HG03064 (cell line): ENCODE results near the gene MYO9A.
"Not testable (repeated sequence)": the region's sequence is repeated elsewhere in the genome, so short reads cannot be mapped to it uniquely, and the experiment has no call there.

Source experiments
- ATAC-seq: cut with Tn5 transposase; IDR thresholded peaks from one replicate; pipeline ENCODE4 v1.9.1; 2021; ENCODE audit warnings: low read depth; ENCODE audit not compliant: unreplicated experiment

MYO9A gene

DNA sequence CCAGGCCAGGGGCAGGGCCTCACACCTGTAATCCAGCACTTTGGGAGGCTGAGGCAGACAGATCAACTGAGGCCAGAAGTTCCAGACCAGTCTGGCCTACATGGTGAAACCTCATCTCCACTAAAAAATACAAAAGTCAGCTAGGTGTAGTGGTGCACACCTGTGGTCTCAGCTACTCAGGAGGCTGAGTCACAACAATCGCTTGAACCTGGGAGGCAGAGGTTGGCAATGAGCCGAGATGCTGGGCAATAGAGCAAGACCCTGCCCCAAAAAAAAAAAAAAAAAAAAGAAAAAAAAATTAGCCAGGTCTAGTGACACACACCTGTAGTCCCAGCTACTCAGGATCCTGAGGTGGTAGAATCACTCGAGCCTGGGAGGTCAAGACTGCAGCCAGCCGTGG lies 18.8 kb downstream of the MYO9A start:
- ATAC-seq = no peak

DNA sequence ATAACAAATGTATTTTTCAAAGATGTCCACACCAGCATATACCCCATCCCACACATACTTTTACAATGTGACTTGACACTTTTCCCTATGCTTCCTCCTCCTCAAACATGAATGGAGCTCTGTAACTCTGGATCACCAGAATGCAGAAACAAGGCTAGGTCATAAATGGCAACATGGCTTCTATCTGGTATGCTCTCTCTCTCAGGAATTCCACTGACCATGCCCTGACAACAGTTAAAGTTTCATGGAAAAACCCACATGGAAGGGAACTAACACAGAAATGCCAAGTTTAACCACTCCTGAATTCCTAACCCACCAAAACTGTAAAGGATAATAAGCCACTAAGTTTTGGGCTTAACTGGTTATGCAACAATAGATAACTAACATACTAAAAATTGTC lies 19.9 kb downstream of the MYO9A start:
- ATAC-seq = no peak

DNA sequence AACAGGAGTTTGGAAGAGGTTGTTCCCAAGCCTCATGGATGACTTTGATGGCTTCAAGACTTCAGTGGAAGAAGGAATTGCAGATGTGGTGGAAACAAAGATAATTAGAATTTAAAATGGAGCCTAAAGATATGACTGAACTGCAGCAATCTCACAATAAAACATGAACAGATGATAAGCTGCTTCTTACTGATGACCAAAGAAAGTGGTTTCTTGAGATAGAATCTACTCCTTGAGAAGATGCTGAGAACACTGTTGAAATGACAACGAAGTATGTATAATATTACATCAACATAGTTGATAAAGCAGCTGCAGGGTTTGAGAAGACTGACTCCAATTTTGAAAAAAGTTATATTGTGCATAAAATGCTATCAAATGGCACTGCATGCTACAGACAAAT lies 21.2 kb downstream of the MYO9A start:
- ATAC-seq = no peak

DNA sequence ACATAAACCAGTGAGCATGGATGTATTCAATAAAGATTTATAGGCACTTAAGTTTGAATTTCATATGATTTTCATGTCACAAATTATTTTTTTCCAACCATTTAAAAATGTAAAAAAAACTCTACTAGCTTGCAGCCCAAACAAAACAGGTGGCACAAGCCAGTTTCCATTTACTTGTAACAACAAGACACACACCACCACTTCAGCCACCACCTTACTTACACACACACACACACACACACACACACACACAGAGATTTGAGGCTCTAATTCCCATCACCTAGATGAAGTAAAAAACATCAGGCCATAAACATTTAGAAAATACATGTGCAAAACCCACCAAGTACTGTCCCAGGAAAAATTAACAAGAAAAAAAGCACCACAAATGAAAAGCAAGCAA lies 25.3 kb downstream of the MYO9A start:
- ATAC-seq = no peak

DNA sequence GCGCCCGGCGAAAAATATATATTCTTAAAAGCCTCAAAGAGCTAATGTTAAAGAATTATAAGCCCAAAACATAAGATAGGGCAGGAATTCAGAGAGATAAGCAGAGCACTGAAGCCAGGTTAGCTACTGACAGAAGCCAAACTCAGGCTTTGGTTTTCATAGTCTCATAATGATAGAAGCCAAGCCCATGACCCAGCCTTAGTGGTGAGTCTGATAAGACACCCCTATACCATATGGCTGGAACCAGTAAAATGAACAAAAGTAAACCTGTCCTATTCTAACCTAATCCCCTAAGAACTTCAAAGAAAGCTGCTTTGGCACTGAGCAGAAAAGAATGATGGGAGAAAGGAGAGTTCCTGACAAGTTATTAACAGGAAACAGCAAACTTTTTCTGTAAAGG lies 25.9 kb downstream of the MYO9A start:
- ATAC-seq = no peak

DNA sequence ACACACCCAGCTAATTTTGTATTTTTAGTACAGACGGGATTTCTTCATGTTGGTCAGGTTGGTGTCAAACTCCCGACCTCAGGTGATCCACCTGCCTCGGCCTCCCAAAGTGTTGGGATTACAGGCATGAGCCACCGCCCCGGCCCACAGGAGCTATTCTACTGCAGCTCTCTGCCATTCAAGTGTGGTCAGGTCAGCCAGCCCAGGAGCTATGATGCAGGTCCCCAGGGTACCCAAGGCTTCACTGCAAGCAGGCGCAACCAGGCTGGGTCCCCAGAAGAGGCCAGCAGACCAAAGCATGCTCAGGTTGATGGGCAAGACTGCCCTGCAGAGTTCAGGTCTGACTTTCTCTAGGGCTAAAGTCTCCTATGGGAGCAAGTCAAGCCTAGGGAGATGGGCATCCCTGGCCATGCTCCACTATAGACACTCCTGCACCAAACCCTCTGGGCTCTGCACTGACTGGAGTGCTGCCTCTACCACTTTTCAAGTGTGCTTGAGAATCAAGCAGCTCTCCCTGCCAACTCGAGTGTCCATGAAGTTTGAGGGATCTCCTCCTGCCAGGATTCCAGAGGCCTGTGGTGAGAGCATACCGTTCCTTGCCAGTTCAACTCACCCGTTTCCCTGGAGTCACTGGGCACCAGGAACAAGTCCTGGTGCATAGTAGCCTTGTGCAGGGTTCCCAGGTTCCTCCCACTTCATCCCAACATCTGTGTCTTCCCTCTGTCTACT lies 30.9 kb downstream of the MYO9A start:
- ATAC-seq = no peak

DNA sequence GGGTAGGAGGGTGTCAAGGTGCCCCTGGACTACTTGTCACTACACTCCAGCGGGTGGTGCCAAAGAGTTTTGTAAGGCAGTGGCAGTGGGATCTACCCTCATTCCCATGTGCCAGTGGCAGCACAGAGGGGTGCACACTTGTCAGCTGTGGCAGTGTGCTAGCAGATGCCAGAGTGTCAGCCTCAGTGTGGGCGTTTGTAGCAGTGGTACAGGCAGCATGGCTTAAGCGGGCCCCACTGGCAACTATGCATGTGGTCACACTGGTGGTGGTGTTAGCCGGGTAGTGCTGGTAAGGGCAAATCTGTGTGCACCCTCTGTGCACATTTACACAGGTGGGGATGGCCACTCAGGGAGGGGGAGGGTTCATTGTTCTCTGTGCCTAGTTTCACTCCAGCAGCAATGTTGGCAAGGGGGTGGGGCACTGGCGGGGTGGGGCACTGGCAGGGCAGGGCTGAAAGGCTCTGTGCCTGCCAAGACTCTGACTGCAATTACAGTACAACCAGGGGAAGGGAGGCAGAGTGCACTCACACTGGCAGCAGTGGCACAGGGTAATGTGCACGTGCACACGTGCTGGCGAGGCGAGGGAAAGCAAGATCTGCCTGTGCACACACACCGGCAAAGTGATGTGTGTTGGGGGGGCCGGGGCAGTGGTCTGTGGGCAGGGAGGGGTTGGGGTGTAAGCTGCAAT lies 31.8 kb downstream of the MYO9A start:
- ATAC-seq = no peak

DNA sequence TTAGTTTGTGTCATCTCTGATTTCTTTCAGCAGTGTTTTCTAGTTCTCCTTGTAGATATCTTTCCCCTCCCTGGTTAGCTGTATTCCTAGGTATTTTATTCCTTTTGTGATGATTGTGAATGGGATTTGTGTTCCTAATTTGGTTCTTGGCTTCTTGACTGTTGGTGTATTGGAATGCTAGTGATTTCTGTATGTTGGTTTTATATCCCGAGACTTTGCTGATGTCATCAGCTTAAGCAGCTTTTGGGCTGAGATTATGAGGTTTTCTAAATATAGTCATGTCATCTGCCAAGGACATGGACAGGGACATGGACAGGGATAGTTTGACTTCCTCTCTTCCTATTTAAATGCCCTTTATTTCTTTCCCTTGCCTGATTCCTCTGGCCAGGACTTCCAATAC lies 35.8 kb downstream of the MYO9A start:
- ATAC-seq = no peak

DNA sequence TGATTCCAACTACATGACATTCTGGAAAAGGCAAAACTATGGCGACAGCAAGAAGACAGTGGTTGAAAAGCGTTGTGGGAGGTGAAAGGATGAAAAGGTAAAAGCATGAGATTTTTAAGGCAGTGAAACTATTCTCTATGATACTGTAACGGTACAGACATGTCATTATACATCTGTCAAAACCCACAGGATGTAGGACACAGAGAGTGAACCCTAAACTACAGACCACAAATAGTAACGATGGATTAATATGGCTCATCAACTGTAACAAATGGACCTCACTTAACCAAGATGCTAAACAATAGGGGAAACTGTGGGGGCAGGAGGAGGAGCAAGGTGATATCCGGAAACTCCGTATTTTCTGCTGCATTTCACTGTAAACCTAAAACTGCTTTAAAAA lies 39.1 kb downstream of the MYO9A start:
- peak; percentile 95 for ATAC-seq

DNA sequence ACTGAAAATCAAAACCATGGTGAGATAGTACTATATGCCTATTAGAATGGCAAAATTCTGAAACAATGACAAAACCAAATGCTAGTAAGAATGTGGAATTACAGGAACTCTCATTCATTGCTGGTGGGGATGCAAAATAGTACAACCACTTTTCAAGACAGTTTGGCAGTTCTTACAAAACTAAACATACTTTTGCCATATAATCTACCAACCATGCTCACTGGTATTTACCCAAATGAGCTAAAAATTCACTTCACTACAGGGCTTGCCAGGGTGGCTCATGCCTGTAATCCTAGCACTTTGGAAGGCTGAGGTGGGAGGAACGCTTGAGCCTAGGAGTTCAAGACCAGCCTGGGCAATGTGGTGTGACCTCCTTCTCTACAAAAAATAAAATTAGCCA lies 40.0 kb downstream of the MYO9A start:
- no peak for ATAC-seq

DNA sequence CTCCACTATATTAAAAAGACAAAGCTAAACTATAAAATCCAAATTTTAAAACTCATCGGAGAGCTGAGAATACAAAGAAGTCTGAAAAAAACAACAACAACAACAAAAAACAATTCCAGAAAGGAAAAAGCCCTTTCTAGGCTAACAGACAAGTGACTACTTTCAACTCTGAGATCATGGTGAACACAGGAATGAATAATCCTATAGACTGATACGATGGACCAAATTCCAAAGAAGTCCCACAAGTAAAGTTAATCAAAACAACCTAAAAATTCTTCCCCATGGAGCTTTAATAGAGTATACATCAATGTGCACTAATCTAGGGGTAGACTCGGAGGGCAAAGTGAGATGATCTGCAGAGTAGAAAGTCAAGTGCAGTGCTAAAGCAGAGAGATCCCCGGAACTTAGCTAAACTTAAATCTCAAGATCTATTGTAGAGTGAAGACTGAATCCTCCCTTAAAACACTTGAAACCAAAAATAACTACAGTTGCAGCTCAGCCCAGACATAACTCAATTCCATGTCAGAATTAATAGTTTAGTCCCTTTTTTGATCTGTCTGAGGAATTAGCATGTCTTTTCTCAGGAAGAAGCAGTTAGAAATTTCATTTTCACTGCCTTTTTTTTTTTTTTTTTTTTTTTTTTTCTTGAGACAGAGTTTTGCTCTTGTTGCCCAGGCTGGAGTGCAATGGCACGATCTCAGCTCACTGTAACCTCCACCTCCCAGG lies 43.5 kb downstream of the MYO9A start:
- ATAC-seq = no peak

DNA sequence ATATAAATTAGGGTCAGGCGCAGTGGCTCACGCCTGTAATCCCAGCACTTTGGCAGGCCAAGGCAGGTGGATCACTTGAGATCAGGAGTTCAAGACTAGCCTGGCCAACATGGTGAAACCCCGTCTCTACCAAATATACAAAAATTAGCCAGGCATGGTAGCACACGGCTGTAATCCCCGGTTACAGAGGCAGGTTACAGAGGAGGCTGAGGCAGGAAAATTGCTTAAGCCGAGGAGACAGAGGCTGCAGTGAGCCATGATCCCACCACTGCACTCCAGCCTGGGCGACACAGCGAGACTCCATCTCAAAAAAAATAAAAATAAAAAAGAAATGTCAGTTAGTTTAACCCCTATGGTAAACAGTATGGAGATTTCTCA lies 46.5 kb downstream of the MYO9A start:
- ATAC-seq = not testable (repeated sequence)

DNA sequence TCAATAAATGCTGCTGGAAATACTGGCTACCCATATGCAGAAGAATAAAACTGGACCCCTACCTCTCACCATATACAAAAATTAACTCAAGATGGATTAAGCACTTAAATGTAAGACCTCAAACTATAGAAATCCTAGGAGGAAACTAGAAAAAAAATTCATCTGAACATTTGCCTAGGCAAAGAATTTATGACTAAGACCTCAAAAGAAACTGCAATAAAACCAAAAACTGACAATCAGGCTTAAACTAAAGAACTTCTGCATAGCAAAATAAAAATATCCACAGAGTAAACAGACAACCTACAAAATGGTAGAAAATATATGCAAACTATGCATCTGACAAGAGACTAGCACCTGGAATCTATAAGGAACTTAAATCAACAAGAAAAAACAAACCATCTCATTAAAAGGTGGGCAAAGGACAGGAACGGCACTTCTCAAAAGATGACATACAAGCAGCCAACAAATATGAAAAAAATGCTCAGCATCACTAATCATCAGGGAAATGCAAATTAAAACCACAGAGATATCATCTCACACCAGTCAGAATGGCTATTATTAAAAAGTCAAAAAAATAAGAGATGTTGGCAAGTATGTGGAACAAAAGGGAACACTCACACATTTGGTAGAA lies 47.0 kb downstream of the MYO9A start:
- no peak for ATAC-seq

DNA sequence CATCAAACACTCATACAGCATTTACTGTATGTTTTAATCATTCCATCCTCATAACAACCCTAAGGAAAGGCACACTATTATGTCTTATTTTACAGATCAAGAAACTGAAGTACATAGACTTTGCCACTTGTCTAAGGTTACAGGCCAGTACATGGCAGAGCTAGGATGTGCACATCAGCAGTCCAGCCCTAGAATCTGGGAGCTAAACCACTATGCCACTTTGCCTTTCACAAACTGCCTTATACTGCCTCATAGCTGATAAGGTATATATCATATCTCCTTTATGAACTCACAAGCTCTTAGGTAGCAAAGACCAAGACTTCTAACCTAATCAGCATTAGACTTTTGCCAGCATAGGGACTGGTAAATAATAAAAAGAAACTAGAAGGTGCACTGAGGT lies 49.1 kb downstream of the MYO9A start:
- no peak for ATAC-seq

DNA sequence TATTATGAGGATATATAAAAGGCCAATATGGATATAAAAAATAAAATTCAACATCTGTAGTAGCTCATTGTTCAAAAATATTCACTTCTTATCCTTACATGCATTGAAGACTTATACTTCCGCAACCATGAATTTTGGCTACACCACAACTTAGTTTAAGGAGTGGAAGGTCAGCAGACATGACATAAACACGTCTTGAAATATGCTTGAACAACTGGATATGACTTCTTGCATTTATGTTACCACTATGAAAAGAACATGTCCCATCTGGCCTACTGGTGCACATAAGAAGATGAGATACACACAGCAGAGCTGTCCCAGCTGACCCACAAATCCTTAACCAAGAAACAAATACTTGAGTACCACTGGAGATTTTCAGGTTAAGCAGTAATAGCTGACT lies 52.1 kb downstream of the MYO9A start:
- ATAC-seq = no peak

DNA sequence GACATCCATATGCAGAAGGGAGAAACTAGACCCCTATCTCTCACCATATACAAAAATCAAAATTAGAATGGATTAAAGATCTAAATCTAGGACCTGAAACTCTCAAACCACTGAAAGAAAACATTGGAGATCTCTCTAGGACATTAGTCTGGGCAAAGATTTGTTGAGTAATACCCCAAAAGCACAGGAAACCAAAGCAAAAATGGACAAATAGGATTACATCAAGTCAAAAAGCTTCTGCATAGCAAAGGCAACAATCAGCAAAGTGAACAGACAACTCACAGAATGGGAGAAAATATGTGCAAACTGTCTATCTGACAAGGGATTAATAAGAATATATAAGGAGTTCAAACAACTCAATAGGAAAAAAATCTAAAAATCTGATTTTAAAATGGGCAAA lies 54.8 kb downstream of the MYO9A start:
- ATAC-seq = no peak

DNA sequence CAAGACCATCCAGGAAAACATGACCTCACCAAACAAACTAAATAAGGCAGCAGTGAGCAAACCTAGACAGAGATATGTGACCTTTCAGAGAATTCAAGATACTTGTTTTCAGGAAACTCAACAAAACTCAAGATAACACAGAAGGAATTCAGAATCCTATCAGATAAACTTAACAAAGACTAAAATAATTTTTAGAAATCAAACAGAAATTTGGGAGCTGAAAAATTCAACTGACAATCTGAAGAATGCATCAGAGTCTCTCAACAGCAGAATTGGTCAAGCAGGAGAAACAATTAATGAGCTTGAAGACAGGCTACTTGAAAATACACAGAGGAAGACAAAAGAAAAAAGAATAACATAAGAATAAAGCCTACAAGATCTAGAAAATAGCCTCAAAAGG lies 55.6 kb downstream of the MYO9A start:
- ATAC-seq = no peak

DNA sequence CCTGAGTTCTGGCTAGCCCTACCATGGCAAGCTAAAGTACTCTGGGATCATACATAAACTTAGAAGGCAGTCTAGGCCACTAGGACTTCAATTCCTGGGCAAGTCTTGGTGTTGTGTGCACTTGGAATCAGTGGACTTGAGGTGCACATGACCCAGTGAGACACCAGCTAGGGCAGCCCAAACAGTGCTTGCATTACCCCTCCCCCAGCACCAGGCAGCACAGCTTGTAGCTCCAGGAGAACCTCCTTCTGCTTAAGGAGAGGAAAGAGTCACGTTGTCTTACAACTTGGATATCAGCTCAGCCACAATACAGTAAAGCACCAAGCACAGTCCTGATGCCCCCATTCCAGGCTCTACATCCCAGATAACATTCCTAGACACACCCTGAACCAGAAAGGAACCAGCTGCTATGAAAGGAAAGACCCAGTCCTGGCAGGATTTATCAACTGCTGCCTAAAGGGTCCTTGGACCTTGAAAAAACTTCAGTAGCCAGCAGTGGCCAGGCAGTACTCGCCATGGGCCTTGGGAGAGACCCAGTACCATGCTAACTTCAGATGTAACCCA lies 57.2 kb downstream of the MYO9A start:
- ATAC-seq = no peak

DNA sequence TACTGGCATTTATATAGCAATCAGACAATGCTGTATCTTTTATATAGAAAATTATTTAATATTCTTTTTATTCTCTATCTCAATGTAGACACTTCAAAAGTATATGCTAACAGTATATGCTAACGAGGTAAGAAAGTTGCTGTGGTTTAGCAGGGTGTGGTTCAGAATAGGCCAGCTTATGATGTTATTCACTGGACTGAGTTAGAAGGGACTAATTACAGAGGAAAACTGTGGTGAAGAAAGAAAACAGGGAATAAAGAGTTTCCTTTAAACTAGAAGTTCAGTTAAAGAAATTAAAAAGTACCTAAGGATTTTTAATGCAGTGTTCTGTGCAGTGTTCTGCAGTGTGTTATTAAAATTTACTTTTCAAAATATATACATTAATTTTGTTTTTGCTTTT lies 59.4 kb downstream of the MYO9A start:
- no peak for ATAC-seq

DNA sequence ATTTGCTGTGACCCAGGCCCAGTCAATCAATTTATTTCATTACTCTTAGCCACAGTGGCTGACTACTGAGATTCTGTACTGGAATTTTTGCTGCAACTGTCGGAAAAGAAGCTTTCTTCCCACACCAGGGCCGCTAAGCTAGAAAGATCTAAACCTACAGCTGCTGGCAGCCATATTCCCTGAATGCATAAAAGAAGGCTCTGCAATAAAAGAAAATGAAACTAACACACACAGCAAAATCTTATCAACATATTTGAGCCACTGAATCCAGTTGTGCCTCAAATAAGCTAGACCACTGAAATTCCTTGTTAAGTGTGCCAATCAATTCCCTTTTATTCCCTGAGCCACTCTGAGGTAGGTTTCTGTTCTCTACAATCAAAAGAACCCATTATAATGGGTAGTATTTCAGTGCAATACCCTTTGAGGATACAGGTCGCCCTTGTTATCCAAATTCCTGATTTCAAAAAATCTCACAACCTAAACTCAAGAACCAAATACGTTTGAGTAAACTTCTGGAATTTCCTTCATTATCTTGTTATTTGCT lies 60.3 kb downstream of the MYO9A start:
- ATAC-seq = no peak

DNA sequence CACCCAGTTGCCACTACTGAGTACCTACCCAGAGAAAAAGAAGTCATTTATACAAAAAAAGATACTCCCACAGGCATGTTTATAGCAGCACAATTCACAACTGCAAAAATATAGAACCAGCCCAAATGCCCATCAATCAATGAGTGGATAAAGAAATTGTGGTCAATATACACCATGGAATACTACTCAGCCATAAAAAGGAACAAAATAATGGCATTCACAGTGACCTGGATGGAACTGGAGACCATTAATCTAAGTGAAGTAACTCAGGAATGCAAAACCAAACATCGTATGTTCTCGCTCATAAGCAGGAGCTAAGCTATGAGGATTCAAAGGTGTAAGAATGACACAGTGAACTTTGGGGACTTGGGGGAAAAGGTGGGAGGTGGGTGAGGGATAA lies 61.7 kb downstream of the MYO9A start:
- ATAC-seq = not testable (repeated sequence)
